HCT116 (cell line): ENCODE results near the gene SEMA3C. TPM values are rescaled to one million over a fixed set of nuclear protein-coding genes. Genes with fewer than 3 reads are reported as not detected.

Experiments used
- ATAC-seq: fragments of 200-7000 bp; cut with Tn5 transposase; 2 replicates; pipeline ENCODE4 v1.9.1; 2020; ENCODE audit warnings: mild to moderate bottlenecking, moderate library complexity
- BruUV-seq: library from RNA; stranded (reverse); fragments of 400-500 nt; replicated peaks from 2 replicates; lab custom pipeline; 2021; lab: Mats Ljungman, UMichigan
- CTCF ChIA-PET: fragments of 300-600 bp; sonication (Branson Sonifier 250); formaldehyde crosslinking; loops from one replicate; lab custom pipeline; 2021; ENCODE audit warnings: antibody characterized with exemption; lab: Charles Lee
- POLR2A ChIA-PET: fragments of 300-600, 350-600 bp; sonication (Branson Sonifier 250); formaldehyde crosslinking; loops from one replicate; lab custom pipeline; 2021; ENCODE audit warnings: antibody characterized with exemption; lab: Charles Lee
- RAD21 ChIA-PET, 2 experiments: fragments of 300-600 bp; sonication (Branson Sonifier 250); formaldehyde crosslinking; loops; one replicate each; lab custom pipeline; 2023; ENCODE audit warnings: low total read pairs in 2 of 2; ENCODE audit not compliant: uncharacterized antibody in 2 of 2, unreplicated experiment in 2 of 2, low non-redundant PET in 1 of 2; lab: Charles Lee
- DNase-seq: peaks from one replicate; pipeline ENCODE4 v3.0.0-alpha.2; 2010; ENCODE audit warnings: low read depth, low spot score
- H2AFZ ChIP-seq: fragments of 200-600 bp; shearing (Covaris generic), sonication (generic); 2 replicates; pipeline ENCODE4 v1.6.1; 2017; ENCODE audit warnings: low read depth, mixed run types, mixed read lengths, antibody characterized with exemption, low read length; ENCODE audit not compliant: poor library complexity, severe bottlenecking
- H3K27ac ChIP-seq: 2 replicates; pipeline ENCODE4 v1.5.1; 2012; ENCODE audit warnings: low read depth, low read length
- H3K27me3 ChIP-seq: fragments of 200-600 bp; sonication (generic); 2 replicates; pipeline ENCODE4 v1.6.1; 2016; ENCODE audit warnings: mixed run types, low read length, mixed read lengths; ENCODE audit not compliant: insufficient read depth
- H3K36me3 ChIP-seq, 2 experiments: fragments of 200-500 bp in 1 of 2; fragments of 200-600 bp in 1 of 2; sonication (Bioruptor generic) in 1 of 2; sonication (generic) in 1 of 2; 2 replicates each; pipeline versions ENCODE4 v1.5.1 to v1.6.1; 2014 to 2016; ENCODE audit warnings: low read length in 2 of 2, inconsistent platforms in 1 of 2, mixed read lengths in 1 of 2, mixed run types in 1 of 2; ENCODE audit not compliant: insufficient read depth in 2 of 2, control insufficient read depth in 1 of 2
- H3K4me1 ChIP-seq, 2 experiments: fragments of 200-600 bp in 1 of 2; sonication (generic) in 1 of 2; 2 replicates each; pipeline versions ENCODE4 v1.5.1 to v1.6.1; 2012 to 2017; ENCODE audit warnings: low read length in 2 of 2, inconsistent platforms in 1 of 2, mild to moderate bottlenecking in 1 of 2, mixed read lengths in 1 of 2, mixed run types in 1 of 2, moderate library complexity in 1 of 2; ENCODE audit not compliant: insufficient read depth in 2 of 2, control insufficient read depth in 1 of 2
- H3K4me2 ChIP-seq: fragments of 200-600 bp; sonication (generic); 2 replicates; pipeline ENCODE4 v1.6.1; 2017; ENCODE audit warnings: mixed run types, low read length, mixed read lengths
- H3K4me3 ChIP-seq, 2 experiments: fragments of 200-600 bp in 1 of 2; sonication (generic) in 1 of 2; replicated peaks in 1 of 2; 2 replicates each; pipeline ENCODE4 v1.5.1; 2011 to 2016; ENCODE audit warnings: low read length in 2 of 2, control low read depth in 1 of 2, low read depth in 1 of 2, mild to moderate bottlenecking in 1 of 2, mixed read lengths in 1 of 2, mixed run types in 1 of 2
- H3K79me2 ChIP-seq: fragments of 200-600 bp; sonication (generic); 2 replicates; pipeline ENCODE4 v1.6.1; 2017; ENCODE audit warnings: mild to moderate bottlenecking, mixed run types, low read length, moderate library complexity, mixed read lengths; ENCODE audit not compliant: insufficient read depth
- H3K9ac ChIP-seq: fragments of 200-600 bp; sonication (generic); 2 replicates; pipeline ENCODE4 v1.6.1; 2016; ENCODE audit warnings: low read length, mixed read lengths
- H3K9me2 ChIP-seq: fragments of 200-600 bp; sonication (generic), shearing (Covaris generic); 2 replicates; pipeline ENCODE4 v1.6.1; 2017; ENCODE audit warnings: mixed run types, mild to moderate bottlenecking, moderate library complexity; ENCODE audit not compliant: insufficient read depth
- H3K9me3 ChIP-seq, 2 experiments: fragments of 200-500 bp in 1 of 2; fragments of 200-600 bp in 1 of 2; sonication (Bioruptor generic) in 1 of 2; sonication (generic) in 1 of 2; 2 replicates each; pipeline ENCODE4 v1.6.1; 2014 to 2017; ENCODE audit warnings: low read length in 2 of 2, mixed read lengths in 2 of 2, inconsistent platforms in 1 of 2, low read depth in 1 of 2, mild to moderate bottlenecking in 1 of 2, mixed run types in 1 of 2, moderate library complexity in 1 of 2; ENCODE audit not compliant: control insufficient read depth in 1 of 2, insufficient read depth in 1 of 2
- H4K20me1 ChIP-seq: fragments of 200-600 bp; sonication (generic), shearing (Covaris generic); 2 replicates; pipeline ENCODE4 v1.6.1; 2017; ENCODE audit warnings: mixed run types, mild to moderate bottlenecking, moderate library complexity; ENCODE audit not compliant: insufficient read depth
- CBX3 ChIP-seq: IDR thresholded peaks from 2 replicates; pipeline ENCODE4 v1.6.1; 2012; ENCODE audit warnings: low read depth
- CEBPB ChIP-seq: IDR thresholded peaks from 2 replicates; pipeline ENCODE4 v1.6.1; 2012; ENCODE audit warnings: low read depth
- CTCF ChIP-seq, 3 experiments: fragments of 200-600 bp in 1 of 3; sonication (generic) in 1 of 3; IDR thresholded peaks in 2 of 3; conservative IDR thresholded peaks in 1 of 3; 2 replicates each; pipeline ENCODE4 v1.5.1; 2012 to 2017; ENCODE audit warnings: low read depth in 2 of 3, low read length in 2 of 3, antibody characterized with exemption in 1 of 3, borderline replicate concordance in 1 of 3, control low read depth in 1 of 3, mild to moderate bottlenecking in 1 of 3, mixed read lengths in 1 of 3, mixed run types in 1 of 3, moderate library complexity in 1 of 3; ENCODE audit not compliant: insufficient read depth in 1 of 3
- EGR1 ChIP-seq: IDR thresholded peaks from 2 replicates; pipeline ENCODE4 v1.6.1; 2012; ENCODE audit warnings: low read depth
- ELF1 ChIP-seq: IDR thresholded peaks from 2 replicates; pipeline ENCODE4 v1.6.1; 2012; ENCODE audit warnings: low read depth, borderline replicate concordance
- EZH2 ChIP-seq: fragments of 200-600 bp; sonication (generic); IDR thresholded peaks from 2 replicates; pipeline ENCODE4 v1.6.1; 2017; ENCODE audit warnings: antibody characterized with exemption, mixed run types
- EZH2phosphoT487 ChIP-seq: fragments of 200-600 bp; IDR thresholded peaks from 2 replicates; pipeline ENCODE4 v1.6.1; 2018; ENCODE audit warnings: antibody characterized with exemption, borderline replicate concordance
- FOSL1 ChIP-seq: IDR thresholded peaks from 2 replicates; pipeline ENCODE4 v1.6.1; 2012; ENCODE audit warnings: low read depth
- JUND ChIP-seq: IDR thresholded peaks from 2 replicates; pipeline ENCODE4 v1.6.1; 2012
- POLR2A ChIP-seq: IDR thresholded peaks from 2 replicates; pipeline ENCODE4 v1.7.0; 2011; ENCODE audit warnings: borderline replicate concordance; ENCODE audit not compliant: insufficient read depth, insufficient read length; ENCODE audit errors: extremely low read depth
- POLR2AphosphoS5 ChIP-seq: IDR thresholded peaks from 2 replicates; pipeline ENCODE4 v1.6.1; 2011; ENCODE audit warnings: mild to moderate bottlenecking, low read depth, low read length, moderate library complexity
- RAD21 ChIP-seq: IDR thresholded peaks from 2 replicates; pipeline ENCODE4 v1.6.1; 2012; ENCODE audit warnings: low read depth, mild to moderate bottlenecking
- SIN3A ChIP-seq: IDR thresholded peaks from 2 replicates; pipeline ENCODE4 v1.6.1; 2012; ENCODE audit warnings: low read depth
- SP1 ChIP-seq: IDR thresholded peaks from 2 replicates; pipeline ENCODE4 v1.6.1; 2012; ENCODE audit warnings: low read depth
- YY1 ChIP-seq: IDR thresholded peaks from 2 replicates; pipeline ENCODE4 v1.6.1; 2011; ENCODE audit warnings: low read length, low read depth, moderate library complexity, mild to moderate bottlenecking; ENCODE audit not compliant: insufficient replicate concordance; ENCODE audit errors: extremely low read depth
- ZBTB33 ChIP-seq: IDR thresholded peaks from 2 replicates; pipeline ENCODE4 v1.6.1; 2011; ENCODE audit warnings: mild to moderate bottlenecking, low read length, moderate library complexity; ENCODE audit not compliant: insufficient replicate concordance; ENCODE audit errors: extremely low read depth
- ZFX ChIP-seq: fragments of 450-650 bp; IDR thresholded peaks from 2 replicates; pipeline ENCODE4 v1.6.1; 2017
- ZNF274 ChIP-seq: fragments of 200-500 bp; sonication (Bioruptor generic); IDR thresholded peaks from 2 replicates; pipeline ENCODE4 v1.6.1; 2014; ENCODE audit warnings: mild to moderate bottlenecking, low read depth, low read length, inconsistent platforms
- intact Hi-C: fragments of 100-400 bp; cut with micrococcal nuclease; formaldehyde crosslinking; loops from 2 replicates; pipeline ENCODE4 v1.10.0; 2022
- total RNA-seq: library from RNA; stranded (reverse); gene quantifications from one replicate; pipeline ENCODE4 v1.2.1, GENCODE V29; 2021; ENCODE audit not compliant: unreplicated experiment

Gene SEMA3C
- total RNA-seq, 1 experiment from 2014 or later, result 25.3 TPM

- Histone ChIP-seq H3K9ac (no peak overlapping the region), H3K36me3 (no peaks in the 10 kb centered on the region), H3K4me3 (no peak overlapping the region), H3K9me2 (no peaks in the 10 kb centered on the region), H3K4me1 (no peaks in the 10 kb centered on the region), H4K20me1 (no peaks in the 10 kb centered on the region), H2AFZ (no peak overlapping the region), H3K4me2 (no peak overlapping the region), H3K79me2 (no peaks in the 10 kb centered on the region), H3K27me3 (no peaks in the 10 kb centered on the region), H3K27ac (no peak overlapping the region), H3K9me3 (no peaks in the 10 kb centered on the region)
- ChIA-PET POLR2A (no interaction called here), RAD21 (no interaction called here), CTCF (no interaction called here)
- BruUV-seq, result no TSS peak
- DNase-seq, result no peak
- TF ChIP-seq RAD21 (no peak), CTCF (IDR thresholded peaks at IDR 0.05 in 2 of 3, conservative IDR thresholded peaks at IDR 0.05 in 1 of 3; ENCODE audit: borderline replicate concordance in 1 of 3, insufficient read depth in 1 of 3, low read depth in 2 of 3, low read length in 2 of 3) (no peak), EGR1 (no peak), YY1 (no peak), FOSL1 (no peak)
- intact Hi-C loops, result no loop called here
- ATAC-seq, result no peak
Observed at GRCh38 chr7:80847895-80848294, 71.0 kb downstream of the SEMA3C start.

GRCh38 chr7:80847027-80847426 is 71.8 kb downstream of the SEMA3C start:
- POLR2A ChIA-PET, result no interaction called here
- intact Hi-C loops, result no loop called here
- Histone ChIP-seq H3K4me2 (no peak overlapping the region), H4K20me1 (no peaks in the 10 kb centered on the region), H3K27ac (no peak overlapping the region), H3K79me2 (no peaks in the 10 kb centered on the region), H3K36me3 (no peaks in the 10 kb centered on the region), H3K9ac (no peak overlapping the region), H3K9me2 (no peaks in the 10 kb centered on the region), H2AFZ (no peak overlapping the region), H3K27me3 (no peaks in the 10 kb centered on the region), H3K4me1 (no peaks in the 10 kb centered on the region), H3K9me3 (no peaks in the 10 kb centered on the region), H3K4me3 (no peak overlapping the region)
- DNase-seq (no peak), ATAC-seq (no peak)
- RAD21 ChIA-PET, result no interaction called here
- no TSS peak for BruUV-seq
- CTCF ChIA-PET, result no interaction called here
- TF ChIP-seq FOSL1 (no peak), JUND (no peak), SIN3A (no peak), EGR1 (no peak), EZH2 (no peak), CEBPB (no peak), EZH2phosphoT487 (no peak), SP1 (no peak), ZNF274 (no peak), CBX3 (no peak), POLR2AphosphoS5 (no peak), ZFX (no peak), POLR2A (no peak), ELF1 (no peak), ZBTB33 (no peak)
